T47D (cell line): Measurements from ENCODE around the gene KLHL2.
"Not testable (repeated sequence)": the region's sequence is repeated elsewhere in the genome, so short reads cannot be mapped to it uniquely, and the experiment has no call there.

Experiments used
- DNase-seq, 2 experiments: peaks; one replicate each; pipeline versions ENCODE4 v3.0.0 to v3.0.0-alpha.2; 2011 to 2012; ENCODE audit warnings: low read depth in 1 of 2, low spot score in 1 of 2
- JUND ChIP-seq: IDR thresholded peaks from 2 replicates; pipeline ENCODE4 v1.6.1; 2012; ENCODE audit warnings: low read depth
- in situ Hi-C: cut with HindIII; loops from 2 replicates; pipeline ENCODE4 v1.10.0; 2016; ENCODE audit warnings: low sequenced_read_pairs, low pct_unique_long_range_greater_than_20kb

The KLHL2 gene

DNA sequence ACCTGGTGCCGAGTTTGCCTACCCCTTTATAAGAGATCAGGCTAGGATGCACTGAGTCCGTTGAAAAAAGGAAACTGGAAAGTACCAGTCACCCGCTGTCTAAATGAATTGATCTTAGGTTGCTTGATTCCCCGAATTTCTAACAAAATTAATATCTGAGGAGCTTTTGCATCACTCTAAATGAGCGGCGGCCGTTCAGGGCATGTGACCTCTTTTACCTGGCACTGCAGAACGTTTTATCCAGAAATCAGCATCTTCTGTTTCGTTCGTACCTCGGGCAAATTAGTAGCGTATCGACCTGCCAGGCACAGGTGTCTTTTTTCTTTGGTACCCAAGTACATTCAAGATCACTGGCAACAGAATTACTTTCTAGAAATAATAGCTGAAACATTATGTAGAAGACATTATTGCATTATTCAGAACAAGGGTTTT is 876 bp downstream of the KLHL2 start:
- no peak for DNase-seq
- in situ Hi-C loops: no loop called here
- no peak for TF ChIP-seq JUND

DNA sequence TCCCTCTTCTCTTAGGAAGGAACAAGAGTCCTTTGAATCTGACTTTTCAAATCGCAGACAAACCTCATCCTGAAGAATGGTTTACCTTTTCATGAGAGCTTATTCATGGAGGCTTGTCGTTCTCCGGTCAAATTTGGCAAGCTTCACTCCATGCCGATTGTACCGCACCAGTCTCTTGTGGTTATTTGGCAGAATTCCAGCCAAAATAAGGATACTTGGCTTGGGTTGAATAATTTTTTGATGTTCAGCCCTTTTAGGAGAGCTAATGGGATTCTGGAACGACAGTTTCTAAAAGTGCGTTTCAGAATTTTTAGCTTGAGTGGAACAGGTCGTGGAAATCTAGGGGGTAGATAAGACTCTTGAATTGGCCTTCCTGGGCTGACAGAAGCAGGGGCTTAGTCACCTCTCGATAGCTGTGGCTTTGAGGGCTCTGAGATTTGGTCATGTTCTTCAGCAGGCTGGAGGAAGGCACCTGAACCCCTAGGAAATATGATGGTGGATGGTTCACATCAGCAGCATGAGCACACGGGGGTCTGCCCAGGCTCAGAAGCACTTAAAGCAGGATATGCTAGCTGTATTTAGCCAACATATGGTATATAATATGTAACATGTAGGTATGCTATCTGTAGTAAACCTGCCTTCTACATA is 1.5 kb downstream of the KLHL2 start:
- TF ChIP-seq JUND: no peak
- in situ Hi-C loops: no loop called here
- no peak for DNase-seq

DNA sequence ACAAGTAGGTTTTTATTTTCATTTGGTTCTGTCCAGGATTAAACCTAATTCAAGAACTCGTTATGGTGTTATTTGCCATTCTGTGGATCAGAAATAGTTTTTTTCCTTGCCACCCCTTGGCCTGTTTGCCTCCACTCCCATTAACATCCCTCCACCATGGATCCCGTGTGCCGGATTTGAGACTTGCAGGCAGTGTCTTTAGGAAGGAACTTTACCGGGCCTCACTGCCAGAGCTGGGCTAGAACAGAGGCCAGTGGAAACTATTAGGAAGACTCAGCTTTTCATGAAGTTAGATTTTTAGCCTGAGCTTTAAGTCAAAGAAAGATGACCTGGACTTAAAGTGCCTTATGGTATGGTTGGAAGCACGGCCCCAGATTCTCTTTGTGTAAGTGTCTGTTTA is 2.4 kb downstream of the KLHL2 start:
- no peak for DNase-seq
- in situ Hi-C loops: no loop called here
- no peak for TF ChIP-seq JUND

DNA sequence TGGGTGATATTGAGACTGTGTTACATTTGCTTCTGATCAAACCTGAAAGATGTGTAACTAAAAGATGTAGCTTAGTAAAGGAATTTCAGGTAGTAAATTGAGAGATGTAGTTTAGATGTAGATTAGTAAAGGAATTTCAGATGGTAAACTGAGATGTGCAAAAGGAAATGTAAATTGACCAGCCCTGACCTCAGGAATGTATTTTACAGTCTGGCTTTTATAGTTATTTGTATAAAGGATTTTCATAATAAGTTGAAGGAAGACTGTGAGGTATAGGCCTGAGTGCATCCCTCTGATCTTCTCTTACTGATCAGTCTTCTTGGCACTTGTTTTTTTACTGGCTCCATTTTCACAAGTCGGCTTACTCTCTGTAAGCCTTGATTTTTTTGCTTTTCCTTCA is 3.2 kb downstream of the KLHL2 start:
- peak; percentile 70 for TF ChIP-seq JUND
- peak; percentile 23 to 57 for DNase-seq
- in situ Hi-C loops: no loop called here

DNA sequence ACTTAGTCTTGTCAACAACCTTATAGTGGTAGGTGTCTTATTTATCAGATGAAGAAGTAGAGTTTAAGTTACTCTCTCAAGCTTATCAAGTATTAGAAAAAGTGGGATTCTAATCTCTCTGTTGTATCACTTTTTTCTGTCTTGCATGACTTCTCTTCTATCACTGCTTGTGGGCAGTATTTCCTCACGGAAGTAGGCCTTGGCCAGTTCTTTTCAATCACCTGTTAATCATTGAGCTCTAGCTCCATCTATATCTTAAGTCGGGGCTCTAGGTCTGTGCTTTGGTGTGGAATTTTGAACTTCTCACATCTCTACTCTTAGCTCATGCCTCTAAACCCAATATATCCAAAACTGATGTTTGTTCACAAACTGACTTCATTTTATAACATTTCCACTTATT is 5.3 kb downstream of the KLHL2 start:
- DNase-seq, in situ Hi-C loops: not testable (repeated sequence)

DNA sequence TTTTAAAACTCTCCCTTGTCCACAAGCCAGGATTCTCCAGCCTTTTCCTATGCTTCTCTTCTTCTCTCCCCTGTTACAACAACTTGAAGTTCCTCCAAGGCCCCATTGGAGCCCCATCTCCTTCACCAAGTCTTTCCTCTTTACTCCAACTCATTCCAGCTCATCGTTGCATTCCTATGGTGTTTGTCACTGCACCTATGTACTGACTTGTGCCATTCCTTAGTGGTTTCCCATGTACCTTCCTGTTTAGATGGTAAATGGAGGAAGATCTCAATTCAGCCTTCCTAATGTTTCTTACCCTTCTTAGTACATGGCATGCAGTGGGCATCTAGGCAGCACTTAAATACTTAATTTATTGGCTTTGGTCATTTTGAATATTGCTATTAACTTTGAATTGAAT is 6.0 kb downstream of the KLHL2 start:
- in situ Hi-C loops: not testable (repeated sequence)

DNA sequence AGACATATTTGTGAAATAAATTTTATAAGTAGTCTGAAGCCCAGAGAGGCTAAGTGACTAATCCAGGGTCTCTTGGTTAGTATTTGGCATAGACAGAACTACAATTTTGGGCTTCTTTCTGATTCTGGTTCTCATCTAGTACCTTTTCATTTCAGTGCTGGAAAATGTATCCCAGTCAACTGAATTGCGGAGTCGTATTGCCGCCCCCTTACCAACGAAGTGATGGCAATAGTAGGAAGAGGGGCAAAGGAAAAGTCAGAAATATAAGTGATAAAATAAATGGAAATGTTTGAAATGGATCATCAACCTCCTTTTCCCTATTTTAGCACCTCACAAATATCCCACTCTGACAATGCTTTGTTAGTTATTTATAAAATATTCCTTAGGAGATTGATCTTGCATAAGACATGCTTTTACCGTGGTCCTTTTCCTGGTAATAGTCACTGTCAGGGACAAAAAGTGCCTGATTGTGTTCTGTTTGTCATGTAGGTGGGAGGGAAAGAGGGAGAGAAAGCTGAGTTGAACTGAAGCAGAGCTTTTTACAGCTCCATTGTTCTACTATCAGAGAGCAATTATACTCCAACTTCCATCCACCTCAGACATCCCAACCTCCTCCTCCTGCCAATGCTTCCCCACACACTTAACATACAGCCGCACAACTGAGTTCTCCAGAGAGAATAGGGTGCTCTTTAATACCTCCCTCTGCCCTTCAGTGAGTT is 6.8 kb downstream of the KLHL2 start:
- DNase-seq, in situ Hi-C loops: not testable (repeated sequence)

More for the DNA sequence above, 6.0 kb downstream of the KLHL2 start:
- DNase-seq: not testable (repeated sequence)

DNA sequence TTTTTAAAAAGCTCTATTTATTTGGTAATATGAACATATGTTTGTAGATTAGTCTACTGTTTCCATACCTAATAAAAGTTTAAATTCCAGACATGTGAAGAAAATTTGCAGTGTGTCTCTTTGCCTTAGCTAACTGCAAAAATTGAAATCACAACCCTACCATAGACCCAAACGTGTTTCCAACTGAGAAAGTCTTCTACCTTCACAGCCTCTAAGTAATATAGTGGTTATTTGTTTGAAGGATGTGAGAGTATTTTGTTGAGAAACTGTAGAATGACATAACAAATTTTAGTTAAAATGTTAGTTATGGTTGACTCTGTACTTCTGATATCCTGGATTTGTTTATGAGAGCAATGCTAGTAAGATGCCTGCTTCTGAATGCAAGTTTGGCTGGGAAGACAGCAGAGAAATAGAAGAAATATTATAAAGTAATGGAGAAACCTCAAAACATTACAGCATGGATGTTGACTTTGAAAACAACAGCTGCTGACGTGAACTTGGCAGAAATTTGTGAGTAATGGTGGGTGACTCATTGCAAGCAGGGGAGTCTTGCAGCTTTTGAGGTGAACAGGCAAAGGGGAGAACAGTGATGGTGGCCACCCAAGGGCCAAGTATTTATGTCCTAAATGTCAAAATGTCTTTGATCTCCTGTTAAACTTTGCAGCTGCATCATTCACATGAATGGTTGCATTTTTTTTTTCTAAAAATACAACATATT is 7.8 kb downstream of the KLHL2 start:
- DNase-seq, in situ Hi-C loops: not testable (repeated sequence)

DNA sequence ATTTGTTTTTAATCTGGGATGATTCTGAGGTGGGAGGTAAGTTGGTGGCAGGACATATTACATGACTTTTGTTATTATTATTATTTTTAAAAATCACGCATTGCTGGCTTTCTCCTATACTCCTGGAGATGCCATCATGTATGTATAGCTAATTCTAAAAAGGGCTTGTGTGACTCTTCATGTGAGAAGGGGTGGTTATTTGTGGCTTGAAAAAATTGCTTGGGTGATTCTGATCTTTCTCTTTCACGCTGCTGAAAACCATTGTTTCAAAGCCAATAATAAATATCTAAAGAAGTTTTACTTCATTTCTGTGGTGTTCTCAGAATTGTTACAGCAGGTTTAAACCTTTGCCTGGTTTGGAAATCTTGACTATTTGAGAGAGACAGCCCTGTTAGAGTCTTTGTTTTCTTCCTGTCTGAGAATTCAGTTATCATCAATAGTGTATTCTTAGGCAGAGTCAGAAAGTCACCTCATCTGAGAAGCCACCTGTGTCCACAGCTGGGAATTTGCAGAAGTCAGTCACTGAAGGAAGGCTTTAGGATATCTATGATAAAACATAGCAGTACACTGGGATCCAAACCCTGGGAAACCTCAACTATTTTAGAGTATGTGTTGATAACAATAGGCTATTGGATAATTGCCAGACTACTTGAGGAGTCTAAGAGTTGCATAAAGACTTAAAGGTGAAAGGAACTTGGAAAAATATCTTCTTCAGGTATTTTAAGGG is 8.6 kb downstream of the KLHL2 start:
- in situ Hi-C loops, DNase-seq: not testable (repeated sequence)

DNA sequence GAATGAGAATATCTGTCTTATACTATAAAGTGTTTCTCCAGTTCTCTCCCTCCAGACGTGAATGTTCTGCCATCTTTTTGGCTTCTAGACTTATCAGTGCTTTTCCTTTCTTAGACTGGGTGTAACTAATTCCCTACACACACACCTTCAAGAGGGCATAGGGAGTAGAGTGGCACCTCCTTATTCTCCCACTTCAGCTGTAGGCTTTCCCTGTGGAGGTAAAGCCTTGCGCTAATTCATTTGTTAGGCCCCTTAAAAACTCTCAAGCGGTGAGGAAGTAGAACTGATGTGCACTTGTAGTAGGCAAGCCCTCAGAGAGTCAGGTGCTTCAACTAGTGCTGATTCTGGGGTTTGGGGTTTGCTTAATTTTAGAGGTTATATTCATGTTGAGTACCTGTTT is 10.0 kb downstream of the KLHL2 start:
- in situ Hi-C loops: no loop called here
- no peak for TF ChIP-seq JUND
- DNase-seq: no peak

DNA sequence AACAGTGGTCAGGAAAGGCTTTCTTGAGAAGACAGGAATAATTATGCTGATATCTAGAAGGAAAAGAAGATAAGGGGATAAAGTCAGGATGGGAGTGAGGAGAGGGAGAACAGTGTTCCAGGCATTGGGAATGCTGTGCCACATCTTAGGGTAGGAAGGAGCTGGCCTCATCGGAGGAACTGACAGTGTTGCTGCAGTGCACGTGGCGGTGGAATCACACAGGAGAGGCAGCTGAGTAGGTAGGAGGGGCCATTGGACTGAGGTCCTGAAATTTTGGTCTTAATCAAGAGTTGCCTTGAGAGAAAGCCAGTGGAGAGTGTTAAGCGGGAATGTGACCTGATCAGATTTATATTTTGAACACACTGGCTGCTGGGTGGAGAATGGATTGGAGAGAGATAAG is 13.9 kb downstream of the KLHL2 start:
- in situ Hi-C loops, DNase-seq: not testable (repeated sequence)

DNA sequence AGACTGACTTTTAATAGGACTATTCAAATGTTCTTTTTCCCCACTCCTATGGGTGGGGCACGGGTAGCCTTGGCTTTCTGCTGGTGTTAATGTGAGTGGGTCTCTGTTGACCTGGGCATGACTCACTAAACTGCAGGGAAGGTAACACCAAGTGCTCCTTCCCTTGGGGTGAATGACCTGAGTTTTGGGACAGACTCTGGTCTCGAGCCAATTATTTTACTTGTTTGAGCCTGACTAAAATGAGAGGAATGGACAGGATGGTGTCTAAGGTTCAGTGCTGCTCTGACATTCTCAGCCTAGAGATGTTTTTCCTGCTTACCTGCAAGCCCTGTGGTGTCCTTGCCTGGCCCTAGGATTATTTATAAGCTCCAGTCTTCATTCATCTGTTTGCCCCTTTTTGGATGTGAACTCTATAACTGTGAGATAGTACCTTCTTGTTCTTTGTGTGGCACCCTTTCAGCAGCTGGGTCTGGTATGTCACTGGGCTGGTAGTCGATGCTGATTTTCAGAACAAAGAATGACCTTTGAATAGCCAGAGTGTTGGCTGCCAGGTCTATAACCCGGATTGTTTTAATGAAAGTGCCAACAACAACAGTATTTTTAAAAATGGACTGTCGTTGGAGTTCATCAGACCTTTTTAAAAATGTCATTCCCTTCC is 14.8 kb downstream of the KLHL2 start:
- DNase-seq, in situ Hi-C loops: not testable (repeated sequence)
